ENCODE measurements around the gene MAPKAP1.

GRCh38 chr9:125747053-125747764 lies 40.2 kb upstream of the MAPKAP1 start, which contains the start of gene PBX3:
- TF ChIP-seq EZH2 (IDR thresholded peaks at IDR 0.05; ENCODE audit: low read length): no peak
- no peak for TF ChIP-seq CTCF (optimal IDR thresholded peaks at IDR 0.05 in 1 of 3, IDR thresholded peaks at IDR 0.05 in 1 of 3, conservative IDR thresholded peaks at IDR 0.05 in 1 of 3; ENCODE audit: extremely low read depth in 1 of 3, insufficient read depth in 2 of 3, low read length in 3 of 3)

All from keratinocyte (primary cell).